Stimulated activated CD8-positive, alpha-beta memory T cell treated with anti-CD3 and anti-CD28 coated beads, Interleukin-4, amount 100 ng/mL, for 48 hours (primary cell): Measurements from ENCODE around the gene TMEM236.

ENCODE experiments used
- DNase-seq: peaks from one replicate; pipeline ENCODE4 v3.0.0-alpha.2; 2020

The TMEM236 gene

DNA sequence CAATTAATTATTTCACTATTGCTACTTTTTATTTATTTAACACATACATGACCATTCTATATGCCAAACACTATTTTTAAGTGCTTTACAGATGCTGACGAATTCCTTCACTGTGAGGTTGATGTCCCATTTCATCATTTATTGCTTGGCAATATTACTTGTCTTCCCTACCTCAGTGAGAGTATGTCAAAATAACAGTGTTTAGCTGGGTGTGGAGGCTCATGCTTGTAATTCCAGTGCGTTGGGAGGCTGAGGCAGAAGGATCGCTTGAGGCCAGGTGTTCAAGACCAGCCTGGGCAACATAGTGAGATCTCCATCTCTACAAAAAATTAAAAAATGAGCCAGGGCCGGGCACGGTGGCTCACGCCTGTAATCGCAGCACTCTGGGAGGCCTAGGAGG is 37.4 kb downstream of the TMEM236 start:
- DNase-seq, result no peak

DNA sequence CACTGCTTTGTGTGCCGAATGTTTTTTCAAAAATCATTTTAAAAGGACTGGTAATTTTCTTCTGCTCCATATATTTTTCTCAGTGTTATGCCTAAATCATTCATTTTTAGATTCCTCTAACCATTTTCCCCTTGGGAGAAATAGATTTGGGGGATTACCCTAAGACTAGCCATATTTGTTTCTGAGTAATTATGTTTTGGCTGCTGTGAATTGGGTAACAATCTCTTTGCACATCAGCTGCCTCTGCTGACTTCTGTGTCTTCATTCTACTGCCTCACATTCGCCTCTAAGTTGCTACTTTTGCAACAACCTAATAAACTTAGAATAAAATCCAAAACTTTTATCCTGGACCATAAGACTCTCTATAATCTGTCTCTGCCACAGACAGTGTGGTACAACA is 38.6 kb downstream of the TMEM236 start:
- DNase-seq, result no peak

DNA sequence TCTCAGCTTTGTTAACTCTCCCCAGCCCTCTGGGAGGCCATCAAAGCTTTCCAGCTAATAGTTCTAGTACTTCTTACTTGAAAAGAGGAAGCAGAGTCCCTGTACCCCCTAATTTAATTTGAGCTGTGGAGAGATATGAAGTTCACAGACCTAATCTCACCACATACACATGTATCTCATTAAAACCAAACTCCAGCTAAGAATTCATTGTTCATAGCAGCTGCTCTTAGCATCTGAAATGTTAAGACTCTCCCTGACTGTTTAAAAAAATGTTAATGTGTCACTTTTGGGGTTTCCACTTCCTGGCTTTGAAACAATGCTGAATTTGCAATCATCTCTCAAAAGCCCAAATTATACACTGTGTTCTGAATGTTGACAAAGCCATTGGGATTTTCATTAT is 41.0 kb downstream of the TMEM236 start:
- DNase-seq, result no peak

DNA sequence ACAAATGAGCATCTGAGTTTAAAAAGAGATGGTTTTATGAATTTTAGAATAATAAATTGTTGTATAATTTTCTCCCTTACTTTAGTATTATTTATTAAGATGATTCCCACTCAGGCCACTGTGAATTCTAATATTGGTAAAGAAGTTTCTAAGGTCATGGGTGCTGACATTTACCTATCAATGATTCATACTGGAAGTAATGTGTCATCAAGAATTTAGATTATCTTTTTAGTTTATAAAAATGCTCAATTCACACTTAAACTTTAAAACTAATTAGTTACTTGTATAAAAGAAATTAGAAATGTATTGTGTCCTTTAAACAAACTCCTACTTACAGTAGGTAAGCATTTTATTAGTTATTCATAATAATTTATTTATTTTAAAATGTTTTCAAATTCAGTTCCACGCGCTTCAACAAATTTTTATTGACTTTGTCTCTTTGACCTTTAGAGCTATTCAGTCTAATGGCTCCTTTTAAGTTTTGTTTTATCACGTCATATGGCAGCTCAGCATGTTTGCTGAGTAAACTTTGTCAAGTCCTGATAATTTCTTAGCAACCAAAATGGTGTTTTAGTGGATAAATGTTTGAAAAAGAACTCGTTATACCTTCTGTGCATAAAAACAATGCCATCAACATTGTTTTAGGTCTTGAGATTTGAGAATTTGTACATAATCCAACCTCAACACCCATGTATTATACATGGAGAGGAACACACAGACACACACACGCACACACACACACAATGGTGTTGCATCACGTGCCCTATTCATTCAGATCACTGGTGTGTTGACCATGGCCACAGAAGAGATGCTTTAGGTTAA is 42.0 kb downstream of the TMEM236 start:
- DNase-seq, result no peak

DNA sequence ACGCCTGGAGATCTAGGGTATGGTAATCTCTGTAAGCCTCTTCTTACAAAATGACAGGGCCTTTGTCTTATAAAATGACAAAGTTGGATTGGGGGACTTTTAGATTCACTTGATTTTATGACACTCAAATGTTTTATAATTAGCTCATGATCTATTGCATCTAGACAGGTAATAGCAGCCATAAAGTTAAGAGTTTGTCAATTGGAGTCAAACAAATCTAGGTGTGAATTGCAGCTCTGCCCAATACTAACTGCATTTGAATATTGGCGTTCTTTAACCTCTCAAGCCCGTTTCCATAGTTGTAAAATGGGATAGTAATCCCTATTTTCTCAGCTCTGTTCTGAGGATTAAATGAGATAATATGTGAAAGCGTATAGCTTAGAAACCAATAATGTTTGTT is 43.1 kb downstream of the TMEM236 start:
- no peak for DNase-seq

DNA sequence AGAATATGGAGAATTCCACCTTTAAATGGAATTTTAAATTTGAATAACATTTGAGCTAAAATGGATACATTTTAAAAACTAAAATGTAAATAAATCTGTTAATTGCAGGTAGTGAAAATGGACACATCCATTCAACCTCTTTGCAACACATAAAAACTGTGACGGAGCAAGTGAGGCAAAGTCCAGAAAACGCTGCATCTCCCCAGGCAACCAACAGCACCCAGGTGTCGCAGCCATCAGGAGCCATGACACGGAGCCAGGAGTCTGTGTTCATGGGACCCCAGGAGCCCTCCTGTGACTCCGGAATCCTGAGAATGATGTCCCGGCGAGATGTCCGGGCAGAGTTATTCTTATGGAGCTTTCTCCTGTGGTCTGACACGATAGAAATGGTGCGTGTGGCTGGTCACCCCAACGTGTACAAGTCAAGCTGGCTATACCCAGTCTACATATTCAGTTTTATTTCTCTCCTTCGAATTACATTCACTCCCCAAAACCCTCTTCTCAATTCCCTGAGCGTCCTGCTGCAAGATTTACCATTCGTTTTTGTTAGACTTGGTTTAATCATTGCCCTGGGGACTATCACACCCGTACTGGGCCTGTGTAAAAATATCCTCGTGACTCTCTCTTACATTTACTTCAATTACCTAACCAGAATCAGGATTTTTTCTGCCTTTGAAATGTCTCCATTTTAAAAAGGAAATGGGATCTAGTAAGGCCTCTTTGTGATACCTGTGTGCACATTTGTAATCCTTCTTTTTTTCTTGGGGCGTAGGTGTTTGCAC is 44.0 kb downstream of the TMEM236 start:
- DNase-seq, result no peak

DNA sequence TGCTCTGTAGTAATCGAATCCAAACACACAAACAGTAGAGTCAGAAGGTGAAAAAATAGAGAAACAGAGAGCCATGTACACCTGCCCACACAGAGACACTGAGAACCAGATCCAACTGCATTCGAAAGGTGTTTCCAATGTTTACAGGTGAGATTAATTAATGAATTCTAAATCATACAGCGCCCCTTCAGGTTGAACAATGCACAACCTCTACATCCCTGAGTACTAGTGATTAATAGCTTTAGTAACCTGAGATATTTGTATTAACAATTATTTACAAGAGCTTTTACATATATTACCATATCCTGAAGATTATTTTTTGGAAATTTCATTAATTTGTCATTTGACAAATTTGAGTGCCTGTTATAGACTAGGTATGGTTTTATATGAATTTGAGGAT is 49.5 kb downstream of the TMEM236 start:
- no peak for DNase-seq

DNA sequence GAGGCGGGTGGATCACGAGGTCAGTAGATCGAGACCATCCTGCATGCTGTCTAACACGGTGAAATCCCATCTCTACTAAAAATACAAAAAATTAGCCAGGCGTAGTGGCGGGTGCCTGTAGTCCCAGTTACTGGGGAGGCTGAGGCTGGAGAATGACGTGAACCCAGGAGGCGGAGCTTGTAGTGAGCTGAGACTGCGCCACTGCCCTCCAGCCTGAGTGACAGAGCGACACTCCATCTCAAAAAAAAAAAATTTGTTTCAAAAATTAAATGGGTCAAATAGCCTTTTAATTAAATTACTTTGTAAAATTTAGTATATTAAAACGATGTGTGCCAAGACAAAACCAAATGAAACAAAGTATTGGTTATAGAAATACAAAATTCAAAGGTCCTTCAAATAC is 50.3 kb downstream of the TMEM236 start:
- DNase-seq, result no peak

DNA sequence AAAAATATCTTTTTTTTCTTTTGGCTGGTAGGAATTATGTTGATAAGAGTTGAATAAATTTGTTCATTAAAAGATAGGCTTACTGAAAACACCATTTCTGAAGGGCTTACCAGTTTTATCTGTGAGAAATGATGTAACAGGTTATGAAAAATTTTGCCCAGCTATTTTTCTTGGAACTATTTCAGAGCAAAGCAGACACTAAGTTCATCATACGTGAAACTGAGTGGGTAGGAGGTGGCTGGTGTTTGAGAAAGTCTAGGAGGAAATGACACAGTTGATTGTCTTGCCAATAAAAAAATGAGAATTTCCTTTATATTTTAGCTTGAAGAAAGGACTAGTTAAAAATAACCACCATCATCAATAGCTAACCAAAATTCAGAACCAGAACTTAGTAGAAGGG is 51.0 kb downstream of the TMEM236 start:
- DNase-seq, result no peak

DNA sequence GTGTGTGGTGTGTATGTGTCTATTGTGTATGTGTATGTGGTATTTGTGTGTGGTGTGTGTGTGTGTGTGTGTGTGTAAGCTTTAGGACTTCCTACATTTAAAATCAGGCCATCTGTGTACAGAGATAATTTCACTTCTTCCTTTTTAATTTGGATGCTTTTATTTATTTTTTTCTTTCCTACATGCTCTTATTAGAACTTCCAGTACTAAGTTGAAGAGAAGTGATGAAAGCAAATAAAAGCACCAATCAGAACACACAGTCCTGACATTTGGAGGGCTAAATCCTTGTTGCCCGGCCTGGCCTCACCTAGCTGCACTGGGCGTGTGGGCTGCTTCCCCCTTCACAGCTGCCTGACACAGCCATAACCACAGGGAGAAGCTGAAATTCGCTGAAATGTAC is 53.3 kb downstream of the TMEM236 start:
- no peak for DNase-seq

DNA sequence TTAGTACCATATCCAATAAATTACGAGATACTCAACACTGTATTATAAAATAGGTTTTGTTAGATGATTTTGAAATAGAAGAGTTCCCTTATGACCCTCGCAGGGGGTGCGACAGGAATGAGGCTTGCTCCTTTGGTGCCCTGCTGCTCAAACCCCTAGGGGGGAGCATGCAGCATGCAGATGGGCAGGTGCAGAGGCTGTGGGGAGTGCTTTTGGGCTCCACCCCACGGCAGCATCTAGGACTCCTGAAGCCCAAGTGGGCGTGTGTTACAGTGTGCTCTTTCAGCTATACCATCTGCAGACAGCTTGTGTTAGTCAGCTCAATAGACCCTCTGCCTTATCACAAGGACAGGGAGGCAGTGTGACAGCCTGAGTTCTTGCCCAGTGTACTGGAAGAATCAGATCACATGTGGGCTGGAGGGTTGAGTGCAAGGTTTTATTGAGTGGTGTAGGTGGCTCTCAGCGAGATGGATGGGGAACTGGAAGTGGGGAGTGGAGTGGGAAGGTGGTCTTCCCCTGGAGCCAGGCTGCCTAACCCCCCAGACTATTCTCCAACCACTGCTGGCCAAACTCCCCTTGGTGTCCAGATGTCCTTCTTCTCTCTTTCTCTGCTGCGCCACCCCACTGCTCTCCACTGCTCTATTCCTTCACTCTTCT is 54.0 kb downstream of the TMEM236 start:
- peak; percentile 40 for DNase-seq

DNA sequence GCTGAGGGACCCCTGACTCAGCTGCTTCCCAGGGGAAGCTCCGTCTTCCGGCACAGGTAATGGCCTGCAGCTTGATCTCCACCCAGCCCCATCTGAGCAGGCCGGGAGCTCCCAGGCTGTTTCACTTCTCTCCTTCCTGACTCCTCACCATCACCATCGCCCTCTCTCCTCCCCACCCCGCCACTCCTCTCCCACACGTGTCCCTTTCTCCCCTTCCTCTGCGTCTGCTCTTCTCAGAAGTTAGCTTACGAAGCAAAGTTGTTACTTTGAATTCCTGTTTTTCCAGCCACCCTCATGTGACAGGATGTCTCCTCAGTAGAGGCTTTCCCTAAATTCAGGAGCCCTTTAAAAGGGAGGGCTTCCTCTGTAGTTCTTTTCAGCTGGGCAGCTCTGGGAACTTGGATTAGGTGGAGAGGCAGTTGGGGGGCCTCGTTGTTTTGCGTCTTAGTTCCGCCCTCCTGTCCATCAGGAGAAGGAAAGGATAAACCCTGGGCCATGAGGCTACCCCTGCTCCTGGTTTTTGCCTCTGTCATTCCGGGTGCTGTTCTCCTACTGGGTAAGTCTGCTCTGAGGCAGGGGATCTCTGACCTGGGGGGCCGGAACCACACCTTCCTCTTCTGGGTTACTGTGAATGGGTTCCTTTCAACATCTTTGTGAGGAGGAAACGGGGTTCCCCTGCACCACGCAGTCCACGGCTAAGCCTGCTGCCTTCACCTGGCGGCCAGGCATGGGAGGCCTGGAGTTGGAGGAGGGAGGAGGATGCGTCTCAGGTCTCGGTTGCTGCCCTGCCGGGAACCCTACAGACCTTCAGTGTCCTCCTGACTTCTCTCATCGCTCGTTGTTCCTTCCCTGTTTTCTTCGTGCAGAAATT is 57.2 kb downstream of the TMEM236 start, which contains the start of gene MRC1:
TSS of gene MRC1 (plus strand) at position 378 of the 871 bp plus-strand sequence. CDS start at position 496, 118 bp downstream.
- DNase-seq, result no peak

DNA sequence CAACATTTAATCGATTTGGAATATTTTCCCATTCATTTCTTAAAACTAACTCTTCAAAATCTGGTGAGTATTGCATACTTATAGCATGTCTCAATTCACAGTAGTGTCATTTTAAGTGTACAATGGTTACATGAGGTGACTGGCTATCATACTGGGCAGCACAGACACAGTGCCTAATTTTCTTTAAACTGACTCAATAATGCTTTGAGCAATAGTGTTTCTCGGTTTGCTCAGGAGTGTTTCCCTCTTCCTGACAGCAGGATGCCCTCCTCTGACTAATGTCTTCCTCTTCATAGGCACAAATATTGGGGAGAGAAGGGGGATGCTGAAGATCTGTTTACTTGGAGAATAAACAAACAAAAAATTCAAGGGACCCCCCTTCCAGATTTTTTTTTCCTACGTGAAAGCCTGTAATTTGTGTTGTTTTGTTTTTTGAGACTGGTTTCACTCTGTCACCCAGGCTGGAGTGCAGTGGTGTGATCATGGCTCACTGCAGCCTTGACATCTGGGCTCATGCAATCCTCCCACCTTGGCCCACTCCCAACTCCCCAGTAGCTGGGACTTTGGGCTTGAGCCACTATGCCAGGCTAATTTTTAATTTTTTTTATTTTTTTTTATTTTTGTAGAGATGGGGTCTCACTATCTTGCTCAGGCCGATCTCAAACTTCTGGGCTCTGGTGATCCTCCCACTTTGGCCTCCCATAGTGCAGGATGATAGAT is 59.3 kb downstream of the TMEM236 start:
- DNase-seq, result no peak

DNA sequence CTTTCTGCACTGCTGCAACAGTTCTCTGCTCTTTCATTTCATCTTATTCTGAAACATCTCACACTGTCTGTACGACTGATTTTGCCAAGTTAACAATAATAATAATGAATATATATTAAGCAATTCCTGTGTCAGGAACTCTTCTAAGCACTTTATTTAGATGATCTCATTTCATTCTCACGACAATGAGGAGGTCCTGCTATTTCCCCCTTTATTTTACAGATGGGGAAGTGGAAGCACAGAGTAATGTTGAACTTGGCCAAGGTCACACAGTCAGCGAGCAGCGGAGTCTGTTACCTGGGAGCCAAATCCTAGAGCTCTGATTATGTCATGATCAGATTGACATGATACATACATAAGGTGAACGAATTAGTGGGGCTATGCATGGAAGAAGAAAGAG is 63.0 kb downstream of the TMEM236 start:
- no peak for DNase-seq

DNA sequence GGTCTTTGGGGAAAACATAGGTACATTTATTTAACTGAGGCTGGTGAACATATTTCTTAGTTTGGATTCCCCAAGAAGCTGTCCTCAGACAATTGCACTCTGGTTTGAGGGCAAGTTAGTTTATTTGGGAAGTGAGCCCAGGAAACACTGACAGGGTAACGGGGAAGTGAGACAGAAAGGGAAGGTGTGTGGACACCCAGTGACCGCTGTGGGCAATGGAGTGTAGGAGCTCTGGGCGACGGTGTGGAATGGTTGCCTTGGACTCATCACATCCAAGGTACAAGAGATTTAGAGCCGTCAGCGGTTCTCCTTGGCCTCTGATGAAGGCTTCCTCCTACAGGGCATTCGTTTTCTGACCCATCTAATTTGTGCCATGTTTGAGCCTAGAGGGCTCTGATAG is 64.2 kb downstream of the TMEM236 start:
- no peak for DNase-seq

DNA sequence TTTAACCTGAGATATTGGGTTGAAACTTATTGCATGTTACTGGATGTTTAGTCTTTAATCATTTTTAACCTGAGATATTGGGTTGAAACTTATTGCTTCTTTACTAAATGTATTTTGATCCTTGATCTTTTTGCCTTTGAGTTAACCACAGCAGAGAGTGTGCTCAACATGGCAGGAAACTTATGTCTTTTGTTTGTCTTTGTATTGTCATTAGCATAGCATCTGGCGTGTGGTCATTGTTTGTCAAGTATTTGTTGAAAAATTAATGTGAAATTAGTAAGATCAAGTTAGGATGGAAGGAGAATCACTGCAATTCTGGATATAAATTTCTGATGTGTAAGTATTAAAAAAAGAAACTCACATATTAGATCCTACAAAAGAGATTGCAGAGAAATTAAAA is 65.3 kb downstream of the TMEM236 start:
- no peak for DNase-seq

DNA sequence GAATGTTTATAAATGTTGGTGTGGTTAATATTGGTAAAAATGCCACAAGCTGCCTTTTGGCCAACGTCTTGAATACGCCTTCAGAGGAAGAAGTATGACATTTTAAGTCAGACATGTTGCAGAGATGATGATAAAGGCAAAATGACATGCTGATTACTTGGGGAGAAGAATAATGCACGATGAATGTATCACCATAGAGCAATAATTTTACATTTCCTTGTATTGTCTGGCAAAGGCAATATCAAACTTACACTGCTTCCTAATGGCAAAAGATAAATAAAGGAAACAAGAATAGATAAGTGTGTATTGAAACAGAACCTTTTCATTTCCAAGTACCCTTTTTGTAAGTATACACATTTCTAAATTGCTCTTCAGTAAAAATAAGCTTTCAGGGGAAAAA is 65.8 kb downstream of the TMEM236 start:
- no peak for DNase-seq

DNA sequence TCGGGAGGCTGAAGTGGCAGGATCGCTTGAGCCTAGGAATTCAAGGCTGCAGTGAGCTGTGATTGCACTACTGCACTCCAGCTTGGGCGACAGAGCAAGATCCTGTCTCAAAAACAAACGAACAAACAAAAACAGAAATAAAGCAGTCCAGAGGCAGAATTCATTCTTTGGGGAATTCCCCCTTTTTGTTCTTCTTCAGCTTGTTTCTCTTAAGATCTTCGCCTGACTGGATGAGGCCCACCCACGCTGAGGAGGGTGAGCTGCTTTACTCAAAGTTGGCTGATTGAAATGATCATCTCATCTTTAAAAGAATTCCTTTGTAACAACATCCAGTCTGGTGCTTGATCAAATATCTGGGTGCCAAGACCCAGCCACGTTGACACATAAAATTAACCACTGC is 67.8 kb downstream of the TMEM236 start:
- DNase-seq, result no peak

DNA sequence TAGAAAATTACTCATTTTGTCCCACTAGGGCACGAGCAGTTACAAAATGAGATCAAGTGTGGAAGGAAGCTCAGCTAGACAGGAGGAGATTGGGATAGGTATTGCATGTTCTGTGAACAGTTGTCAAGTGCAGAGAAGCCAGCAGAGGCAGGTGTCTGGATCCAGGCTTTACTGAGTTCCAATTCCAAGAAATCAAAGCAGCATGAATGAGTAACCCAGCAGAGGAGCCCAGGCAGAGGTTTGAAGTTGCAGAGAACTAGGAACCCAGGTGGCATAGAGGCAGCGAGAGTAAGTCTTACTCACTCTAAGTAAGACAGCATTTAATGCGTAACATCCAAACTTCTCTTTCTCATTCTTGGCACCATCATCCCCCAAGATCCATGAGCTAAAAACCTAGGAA is 68.9 kb downstream of the TMEM236 start:
- DNase-seq, result no peak

DNA sequence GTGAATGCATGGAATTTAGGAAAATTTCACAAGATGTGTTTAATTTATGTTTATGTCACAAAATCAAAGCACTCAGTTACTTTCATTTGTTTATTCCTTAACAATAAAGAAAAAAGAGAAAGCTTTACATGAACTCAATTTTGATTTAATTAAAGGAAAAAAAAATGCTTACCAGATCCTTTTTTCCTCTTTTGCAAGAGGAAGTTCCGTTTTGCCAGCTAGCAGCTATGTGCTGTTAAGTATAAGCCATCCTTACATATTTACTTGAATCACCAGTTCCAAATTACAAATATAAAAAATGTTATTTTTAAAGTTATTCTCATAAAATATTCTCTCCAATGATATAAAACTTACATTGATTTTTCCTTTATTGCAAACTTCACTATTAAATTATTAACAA is 69.9 kb downstream of the TMEM236 start:
- no peak for DNase-seq

DNA sequence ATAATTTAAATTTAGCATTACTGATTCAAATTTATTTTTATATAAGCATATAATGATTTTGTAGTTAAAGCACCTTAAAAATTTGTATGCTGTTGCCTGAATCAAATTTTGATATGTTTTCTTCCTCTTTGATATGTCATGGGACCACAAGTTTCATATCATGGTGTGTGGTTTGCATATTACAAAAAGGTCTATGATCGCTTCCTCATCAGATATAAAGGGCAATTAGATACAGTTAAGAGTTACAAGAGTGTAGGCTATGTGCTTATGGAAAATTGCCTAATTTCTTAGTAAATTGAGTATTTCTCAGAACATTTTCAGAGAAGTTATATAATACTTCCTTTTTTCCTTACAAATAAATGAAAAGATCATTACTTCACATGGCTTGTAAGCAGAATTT is 79.3 kb downstream of the TMEM236 start:
- no peak for DNase-seq

DNA sequence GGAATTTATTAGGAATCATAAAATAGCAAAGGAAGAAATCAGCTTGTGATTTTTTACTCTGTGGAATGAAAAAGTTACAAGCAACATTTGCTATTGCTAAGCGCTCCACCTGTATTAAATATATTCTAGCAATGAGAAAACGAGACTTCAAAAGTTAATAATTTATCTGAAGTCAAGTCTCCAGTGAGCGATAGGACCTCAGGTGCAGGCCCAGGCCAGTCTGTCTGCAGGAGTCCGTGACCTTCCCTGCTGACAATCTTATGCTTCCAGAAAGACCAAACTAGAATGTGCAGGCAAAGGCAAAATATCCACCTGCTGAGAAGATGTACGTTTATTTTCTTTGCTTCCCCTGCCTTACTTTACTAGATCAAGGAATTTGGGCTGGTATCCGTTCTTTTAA is 79.9 kb downstream of the TMEM236 start:
- no peak for DNase-seq
